ENCODE results near the gene DAND5.
"Not testable (repeated sequence)": the region's sequence is repeated elsewhere in the genome, so short reads cannot be mapped to it uniquely, and the experiment has no call there.

DAND5 gene

DNA sequence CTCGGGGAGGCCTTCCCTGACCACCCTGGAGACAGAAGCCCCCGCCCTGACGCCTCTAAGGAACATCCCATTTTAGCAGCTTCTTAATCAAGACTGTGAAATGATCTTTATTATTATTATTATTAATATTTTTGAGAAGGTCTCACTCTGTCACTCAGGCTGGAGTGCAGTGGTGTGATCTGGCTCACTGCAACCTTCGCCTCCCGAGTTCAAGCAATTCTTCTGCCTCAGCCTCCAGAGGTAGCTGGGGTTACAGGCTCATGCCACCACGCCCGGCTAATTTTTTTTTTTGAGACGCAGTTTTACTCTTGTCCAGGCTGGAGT is 3.6 kb upstream of the DAND5 start:
- DNase-seq (ENCODE audit: low read depth in 2 of 2): no peak

DNA sequence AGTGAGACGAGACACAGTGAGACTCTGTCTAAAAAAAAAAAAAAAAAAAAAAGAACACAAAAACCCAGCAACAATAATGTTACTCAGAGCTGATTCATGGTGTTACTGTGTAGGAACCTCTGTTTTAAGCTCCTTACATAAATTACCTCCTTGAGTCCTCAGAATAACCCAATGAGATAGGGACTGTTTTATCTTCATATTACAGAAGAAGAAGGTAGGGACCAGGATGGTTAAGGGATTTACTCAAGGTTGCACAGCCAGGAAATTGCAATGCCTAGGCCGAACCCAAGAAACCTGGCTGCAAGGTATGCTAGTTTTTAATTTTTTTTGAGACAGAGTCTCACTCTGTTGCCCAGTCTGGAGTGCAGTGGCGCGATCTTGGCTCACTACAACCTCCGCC is 1.5 kb upstream of the DAND5 start:
- no peak for DNase-seq (ENCODE audit: low read depth in 2 of 2)

DNA sequence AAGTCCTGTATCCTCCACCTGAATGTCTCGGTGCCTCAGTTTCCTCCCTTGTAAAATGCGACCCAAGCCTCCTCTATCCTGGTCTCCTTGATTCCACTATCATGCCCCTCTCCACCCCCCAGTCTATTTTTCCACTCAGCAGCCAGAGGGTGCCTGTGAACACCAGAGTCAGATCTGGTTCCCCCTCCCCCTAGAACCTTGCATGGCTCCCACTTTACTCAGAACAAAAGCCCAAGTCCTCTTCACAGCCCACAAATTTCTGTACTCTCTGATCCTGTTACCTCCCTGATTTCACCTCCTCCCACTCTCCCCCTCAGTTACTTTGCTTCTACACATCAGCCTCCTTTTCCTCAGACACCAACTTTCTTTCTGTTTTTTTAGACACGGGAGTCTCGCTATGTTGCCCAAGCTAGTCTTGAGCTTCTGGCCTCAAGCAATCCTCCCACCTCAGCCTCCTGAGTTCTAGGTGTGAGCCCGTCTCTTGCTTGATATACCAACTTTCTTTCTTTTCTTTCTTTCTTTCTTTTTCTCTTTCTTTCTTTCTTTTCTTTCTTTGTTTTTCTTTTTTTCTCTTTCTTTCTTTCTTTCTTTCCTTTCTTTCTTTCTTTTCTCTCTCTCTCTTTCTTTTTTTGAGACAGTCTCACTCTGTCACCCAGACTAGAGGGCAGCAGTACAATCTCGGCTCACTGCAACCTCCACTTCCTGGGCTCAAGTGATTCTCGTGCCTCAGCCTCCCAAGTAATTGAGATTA is 869 bp downstream of the DAND5 start:
- no peak for DNase-seq (ENCODE audit: low read depth in 2 of 2)

DNA sequence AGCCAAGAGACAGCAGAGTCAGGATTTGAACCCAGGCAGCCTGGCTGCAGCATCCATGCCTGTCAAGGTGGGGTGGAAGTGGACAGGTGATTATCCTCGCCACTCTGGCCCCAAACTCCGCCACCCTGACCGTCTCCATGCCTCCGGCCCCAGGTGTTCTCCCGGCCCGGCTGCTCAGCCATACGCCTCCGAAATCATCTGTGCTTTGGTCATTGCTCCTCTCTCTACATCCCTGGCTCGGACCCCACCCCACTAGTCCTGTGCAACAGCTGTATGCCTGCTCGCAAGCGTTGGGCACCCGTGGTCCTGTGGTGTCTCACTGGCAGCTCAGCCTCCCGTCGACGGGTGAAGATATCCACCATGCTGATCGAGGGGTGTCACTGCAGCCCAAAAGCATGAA is 3.9 kb downstream of the DAND5 start:
- no peak for DNase-seq (ENCODE audit: low read depth in 2 of 2)

DNA sequence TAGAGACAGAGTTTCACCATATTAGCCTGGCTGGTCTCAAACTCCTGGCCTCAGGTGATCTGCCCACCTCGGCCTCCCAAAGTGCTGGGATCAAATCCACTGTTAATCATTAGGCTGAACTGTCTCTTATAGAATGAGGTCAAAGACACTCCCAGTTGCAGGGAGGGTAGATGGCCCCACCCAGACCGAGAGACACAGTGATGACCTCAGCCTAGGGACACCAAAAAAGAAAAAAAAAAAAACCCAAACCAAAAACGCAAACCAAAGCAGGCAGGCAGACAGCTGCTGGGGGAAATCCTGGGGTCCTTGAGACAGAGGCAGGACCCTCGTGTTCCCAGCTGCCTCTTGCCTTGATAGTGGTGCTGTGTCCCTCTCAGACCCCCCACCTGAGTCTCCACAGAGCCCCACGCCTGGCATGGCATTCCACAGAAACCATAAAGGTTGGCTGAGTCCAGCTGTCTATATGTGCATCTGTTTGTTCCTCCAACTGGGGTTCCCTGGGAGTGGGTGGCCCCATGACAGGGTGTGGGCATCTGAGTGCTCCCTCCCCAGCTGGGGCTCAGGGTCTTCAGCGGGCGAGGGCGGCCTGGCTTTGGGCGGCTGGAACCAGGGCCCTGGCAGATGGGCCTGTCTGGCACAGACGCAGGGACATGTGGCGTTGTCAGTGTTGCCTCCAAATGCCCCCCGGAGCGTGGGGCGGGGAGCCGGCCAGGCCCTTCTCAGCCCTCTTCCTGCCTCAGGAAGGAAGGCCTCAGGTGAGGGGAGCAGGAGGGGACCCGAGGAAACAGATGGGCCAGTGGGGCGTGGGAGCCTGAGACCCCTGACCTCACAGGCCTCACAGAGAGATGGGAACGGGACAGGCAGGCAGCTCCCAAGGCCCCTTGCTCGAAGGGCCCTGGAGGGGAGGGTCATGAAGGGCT is 5.2 kb downstream of the DAND5 start:
- DNase-seq (ENCODE audit: low read depth in 2 of 2): no peak

DNA sequence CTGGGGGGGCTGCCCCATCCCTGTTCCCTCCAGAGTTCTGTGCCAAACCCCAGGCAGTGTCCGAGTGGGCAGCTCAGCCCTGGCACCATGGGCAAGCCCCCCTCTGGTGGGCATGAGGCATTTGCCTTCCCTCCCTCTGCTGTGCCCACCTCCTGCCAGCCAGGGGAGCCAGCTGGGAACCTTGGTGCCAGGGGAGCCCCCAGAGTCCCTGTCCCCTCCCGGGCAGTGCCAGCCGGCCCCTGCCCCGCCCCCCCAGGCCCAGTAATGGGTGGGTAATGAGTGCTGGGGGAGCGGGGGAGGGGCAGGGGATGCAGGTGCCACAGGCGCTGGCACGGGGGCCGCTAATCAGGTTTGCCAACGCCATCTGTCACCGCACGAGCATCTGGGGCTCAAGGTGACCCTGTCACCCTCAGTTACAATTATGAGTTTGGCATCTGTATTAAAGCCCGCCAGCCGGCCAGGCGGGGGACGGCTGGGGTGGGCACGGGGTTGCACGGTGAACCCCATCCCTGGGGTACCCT is 5.9 kb downstream of the DAND5 start:
- no peak for DNase-seq (ENCODE audit: low read depth in 2 of 2)

DNA sequence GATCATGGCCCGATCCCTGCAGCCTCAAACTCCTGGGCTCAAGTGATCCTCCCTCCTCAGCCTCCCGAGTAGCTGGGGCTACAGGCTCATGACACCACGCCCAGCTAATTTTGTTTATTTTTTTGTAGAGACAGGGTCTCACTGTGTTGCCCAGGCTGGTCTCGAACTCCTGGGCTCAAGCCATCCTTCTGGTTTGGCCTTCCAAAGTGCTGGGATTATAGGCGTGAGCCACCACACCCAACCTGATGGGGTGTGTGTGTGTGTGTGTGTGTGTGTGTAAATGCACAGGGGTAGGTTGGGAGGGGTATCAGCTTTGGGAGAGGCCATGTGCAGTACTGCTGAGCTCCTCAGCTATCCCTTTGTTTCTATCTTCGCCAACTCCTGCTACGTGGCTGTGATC is 6.7 kb downstream of the DAND5 start:
- not testable (repeated sequence) for DNase-seq (ENCODE audit: low read depth in 2 of 2)

DNA sequence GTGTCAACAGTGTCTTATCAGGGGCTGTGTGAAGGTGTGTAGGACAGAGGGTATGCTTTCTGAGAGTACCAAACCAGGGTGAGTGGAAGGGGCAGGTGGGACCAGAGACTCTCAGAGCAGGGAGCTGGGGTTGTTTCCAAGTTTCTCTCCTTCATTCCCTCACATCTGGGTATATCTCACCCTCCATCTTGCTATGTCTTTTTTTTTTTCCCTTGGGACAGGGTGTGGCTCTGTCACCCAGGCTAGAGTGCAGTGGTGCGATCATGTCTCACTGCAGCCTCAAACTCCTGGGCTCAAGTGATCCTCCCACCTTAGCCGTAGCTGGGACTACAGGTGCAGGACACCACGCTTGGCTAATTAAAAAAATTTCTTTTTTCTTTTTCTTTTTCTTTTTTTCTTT is 10.6 kb downstream of the DAND5 start:
- DNase-seq (ENCODE audit: low read depth in 2 of 2): no peak

DNA sequence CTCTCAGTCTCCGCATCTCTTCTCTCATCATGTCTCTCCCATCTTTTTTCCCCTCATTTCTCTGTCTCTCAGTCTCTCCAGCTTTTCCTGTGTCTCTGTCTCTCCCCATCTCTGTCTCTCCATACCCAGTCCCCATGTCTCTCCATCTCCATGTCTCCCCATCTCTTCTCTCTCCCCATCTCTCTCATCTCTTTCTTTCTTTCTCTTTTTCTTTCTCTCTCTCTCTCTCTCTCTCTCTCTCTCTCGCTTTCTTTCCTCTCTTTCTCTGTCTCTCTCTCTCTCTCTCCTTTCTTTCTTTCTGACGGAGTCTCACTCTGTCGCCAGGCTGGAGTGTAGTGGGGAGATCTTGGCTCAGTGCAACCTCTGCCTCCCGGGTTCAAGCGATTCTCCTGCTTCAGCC is 13.3 kb downstream of the DAND5 start:
- DNase-seq (ENCODE audit: low read depth in 2 of 2): no peak

DNA sequence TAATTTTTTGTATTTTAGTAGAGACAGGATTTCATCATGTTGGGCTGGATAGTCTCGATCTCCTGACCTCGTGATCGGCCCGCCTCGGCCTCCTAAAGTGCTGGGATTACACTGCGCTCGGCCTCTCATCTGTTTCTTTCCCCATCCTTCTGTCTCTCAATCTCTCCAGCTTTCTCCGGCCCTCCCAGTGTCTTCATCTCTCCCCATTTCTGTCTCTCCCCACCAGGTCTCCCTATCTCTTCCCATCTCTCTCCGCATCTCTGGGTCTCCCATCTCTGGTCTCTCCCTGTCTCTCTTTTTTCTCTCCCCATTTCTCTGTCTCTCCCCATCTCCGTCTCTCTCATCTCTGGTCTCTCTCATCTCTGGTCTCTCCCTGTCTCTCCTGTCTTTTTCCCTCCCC is 13.7 kb downstream of the DAND5 start:
- no peak for DNase-seq (ENCODE audit: low read depth in 2 of 2)

DNA sequence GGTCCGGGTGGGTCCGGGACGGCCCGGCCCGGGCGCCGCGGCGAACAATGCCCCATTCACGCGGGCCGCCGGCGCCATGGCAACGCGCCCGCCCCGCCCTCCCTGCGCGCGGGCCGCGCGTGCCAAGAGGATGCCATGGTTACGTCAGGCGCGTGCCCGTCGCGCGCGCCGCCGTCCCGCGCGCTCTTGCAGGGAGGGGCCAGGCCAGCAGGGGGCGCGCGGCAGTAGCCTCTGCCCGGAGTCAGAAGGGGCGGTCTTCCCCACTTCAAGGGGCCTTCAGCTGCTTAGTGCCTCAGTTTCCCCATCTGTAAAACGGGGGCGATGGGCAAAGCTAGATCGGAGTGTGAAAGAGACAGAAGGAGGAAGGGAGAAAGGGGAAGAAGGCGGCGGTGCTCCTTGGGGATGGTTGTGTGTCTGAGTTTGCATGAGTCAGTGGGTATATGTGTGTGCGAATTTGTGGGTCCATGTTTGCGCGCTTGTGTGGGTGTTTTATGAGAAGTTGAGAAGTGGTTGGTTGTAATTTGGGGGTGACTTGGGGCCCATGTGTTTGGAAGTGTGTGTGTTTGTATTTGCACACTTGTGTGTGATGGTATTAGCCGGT is 14.3 kb downstream of the DAND5 start:
- peak; percentile 44 to 66 for DNase-seq (ENCODE audit: low read depth in 2 of 2)

DNA sequence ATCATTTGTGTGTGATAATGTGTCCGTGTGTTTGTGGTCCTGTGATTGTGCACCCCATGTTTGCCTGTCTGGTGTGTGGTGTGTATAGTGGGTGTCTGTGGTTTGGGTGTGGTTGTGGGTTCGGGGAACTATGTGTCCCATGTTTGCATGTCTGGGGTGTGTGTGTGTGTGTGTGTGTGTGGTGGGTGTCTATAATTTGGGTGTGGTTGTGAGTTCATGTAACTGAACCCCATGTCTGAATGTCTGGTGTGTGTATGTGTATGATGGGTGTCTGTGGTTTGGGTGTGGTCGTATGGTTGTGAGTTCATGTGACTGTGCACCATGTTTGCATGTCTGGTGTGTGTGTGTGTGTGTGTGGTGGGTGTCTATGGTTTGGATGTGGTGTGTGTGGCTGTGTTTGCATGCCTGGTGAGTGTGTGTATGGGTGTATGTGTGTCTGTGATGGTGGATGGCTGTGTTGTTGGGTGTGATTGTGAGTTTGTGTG is 14.8 kb downstream of the DAND5 start:
- no peak for DNase-seq (ENCODE audit: low read depth in 2 of 2)

DNA sequence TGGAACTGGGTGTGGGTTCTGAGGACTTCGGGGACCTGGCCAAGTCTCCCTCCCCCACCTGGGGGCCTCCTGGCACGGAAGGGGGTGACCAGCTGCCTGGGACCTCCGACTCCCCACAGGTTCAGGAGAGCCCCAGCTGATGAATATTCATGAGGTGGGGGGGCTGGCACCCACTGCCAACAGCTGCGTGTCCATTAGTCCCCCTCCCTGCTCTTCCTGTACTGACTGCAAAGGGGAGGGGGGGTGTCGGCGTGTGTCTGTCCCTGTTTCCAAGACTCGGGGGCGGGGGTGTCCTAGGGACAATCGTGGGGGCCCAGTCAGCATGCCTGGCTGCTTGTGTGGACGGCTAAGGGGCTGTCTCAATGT is 15.3 kb downstream of the DAND5 start:
- DNase-seq (ENCODE audit: low read depth in 2 of 2): no peak

DNA sequence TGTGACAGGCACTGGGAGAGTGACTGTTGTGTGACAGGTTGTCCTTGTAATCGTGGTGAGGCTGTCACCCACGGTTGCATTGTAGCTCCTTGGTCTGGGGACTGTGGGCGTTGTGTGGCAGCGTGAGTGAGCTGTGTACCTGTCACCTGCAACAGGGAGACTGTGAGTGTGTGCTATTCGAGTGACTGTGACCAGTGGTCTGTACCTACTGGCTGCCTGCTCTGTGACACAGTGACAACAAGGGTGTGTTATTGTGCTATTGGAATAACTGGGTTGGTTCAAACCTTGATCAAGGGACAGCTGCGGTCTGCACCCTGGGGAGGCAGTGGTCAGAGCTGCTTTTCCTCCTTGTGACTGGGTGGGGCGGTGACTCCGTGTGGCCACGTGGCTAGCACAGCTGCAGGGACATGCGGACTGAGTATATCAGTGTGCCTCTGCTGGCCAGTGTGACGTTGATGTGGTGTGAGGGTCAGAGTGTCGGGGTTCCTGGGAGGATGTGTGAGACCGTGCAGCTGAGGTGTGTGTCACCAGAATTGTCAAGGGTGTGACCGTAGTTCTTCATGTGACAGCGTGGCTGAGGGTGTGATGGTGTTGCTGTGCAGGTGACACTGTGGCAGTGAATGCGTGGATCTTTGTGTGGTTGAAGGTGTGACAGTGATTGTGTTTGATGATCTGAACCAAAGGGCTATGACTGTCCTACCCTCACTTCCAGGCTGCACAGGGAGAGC is 15.8 kb downstream of the DAND5 start:
- DNase-seq (ENCODE audit: low read depth in 2 of 2): peak; percentile 26 to 30

DNA sequence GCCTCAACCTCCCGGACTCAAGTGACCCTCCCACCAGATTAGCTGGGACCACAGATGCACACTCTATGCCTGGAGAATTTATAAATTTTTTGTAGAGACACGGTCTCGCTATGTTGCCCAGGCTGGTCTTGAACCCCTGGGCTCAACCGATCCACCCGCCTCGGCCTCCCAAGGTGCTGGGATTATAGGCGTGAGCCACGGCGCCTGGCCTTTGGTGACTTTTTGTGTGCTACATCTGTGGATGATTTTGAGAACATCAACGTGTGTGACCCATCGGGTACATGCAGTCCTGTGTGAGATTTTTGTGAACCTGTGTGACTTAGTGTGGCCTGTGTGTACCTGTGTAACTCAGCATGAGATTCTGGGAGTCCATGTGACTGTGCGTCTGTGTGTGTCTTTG is 17.4 kb downstream of the DAND5 start:
- DNase-seq (ENCODE audit: low read depth in 2 of 2): no peak

DNA sequence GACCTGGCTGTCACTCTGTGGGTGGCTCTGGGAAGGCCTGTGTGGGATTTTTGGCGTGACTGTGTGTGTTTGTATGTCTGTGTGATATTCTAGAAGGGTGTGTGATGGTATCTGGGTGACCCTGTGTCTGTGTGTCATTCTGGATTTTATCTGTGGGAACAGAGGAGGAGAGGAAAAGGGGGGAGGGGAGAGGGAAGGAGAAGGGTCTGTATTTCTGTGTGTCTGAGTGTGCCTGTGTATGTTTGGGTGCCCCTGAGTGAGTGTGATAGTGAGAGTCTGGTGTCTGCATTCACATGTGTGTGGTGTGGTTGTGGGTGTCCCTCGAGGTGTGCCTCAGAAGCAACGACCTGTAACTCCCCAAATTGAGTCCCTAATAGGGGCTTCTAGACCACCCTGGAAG is 17.8 kb downstream of the DAND5 start:
- no peak for DNase-seq (ENCODE audit: low read depth in 2 of 2)

DNA sequence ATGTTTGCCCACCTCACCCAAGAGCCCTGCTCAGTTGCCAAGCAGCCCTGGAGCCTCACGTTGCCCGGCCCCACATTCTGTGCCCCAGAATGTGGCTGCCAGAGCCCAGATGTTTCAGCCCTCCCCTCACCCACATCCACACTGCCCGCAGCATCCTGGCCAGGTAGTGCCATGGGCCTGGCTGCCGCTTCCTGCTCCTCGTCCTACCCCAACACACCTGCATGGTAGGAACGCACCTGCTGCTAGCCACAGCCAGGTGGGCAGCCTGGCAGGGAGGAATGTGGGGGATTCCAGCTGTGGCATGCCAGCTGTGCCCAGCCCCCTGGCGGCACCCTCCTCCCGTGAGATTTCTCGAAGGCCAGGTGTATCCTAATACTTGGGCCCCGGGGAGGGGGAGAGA is 18.4 kb downstream of the DAND5 start:
- DNase-seq (ENCODE audit: low read depth in 2 of 2): no peak

DNA sequence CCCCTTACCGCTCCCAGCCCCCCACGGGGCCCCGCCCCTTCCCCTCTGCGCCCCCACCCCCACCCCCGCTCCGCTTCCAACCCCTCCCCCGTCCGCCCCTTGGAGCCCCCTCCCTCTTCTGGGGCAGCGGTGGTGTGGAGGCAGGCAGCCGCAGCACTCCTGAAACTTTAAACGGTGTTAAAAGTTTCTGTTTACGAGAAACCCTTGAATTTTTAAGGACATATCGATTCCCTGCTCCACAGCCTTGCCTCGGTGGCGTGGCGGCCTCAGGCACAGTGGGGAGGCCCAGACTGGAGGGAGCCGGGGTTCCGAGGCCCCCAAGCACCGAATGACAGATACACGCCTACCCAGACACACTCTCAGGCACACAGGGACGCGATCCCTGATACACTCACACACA is 21.1 kb downstream of the DAND5 start:
- DNase-seq (ENCODE audit: low read depth in 2 of 2): no peak

DNA sequence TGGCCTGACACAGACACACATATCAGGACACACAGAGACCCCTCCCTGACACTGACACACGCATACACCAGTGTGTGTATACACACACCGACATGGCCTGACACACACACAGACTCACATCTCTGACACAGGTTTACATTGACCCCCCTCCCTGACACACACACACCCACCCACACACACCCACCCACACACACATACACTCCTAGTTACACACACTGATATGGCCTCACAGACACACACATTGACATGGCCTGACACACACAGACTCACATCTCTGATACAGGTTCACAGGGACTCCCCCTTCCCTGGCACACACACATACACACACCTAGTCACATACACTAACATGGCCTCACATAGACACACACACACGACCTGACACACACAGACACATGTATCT is 21.5 kb downstream of the DAND5 start:
- no peak for DNase-seq (ENCODE audit: low read depth in 2 of 2)

DNA sequence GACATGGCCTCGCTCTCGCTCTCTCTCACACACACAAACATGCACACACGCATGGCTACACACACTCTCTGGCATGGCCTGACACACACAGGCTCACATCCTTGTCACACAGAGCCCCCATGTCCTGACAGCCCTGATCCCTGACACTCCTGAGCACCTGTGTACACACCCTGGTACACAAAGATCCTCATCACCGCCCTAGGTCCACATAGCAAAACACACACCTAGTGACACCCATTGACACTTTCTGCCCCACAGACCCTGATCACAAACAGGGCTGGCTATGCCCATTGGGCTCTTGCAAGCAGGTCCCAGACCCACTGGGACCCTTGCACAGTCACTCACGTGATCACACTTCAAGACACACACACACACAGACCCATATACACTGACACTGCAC is 21.9 kb downstream of the DAND5 start:
- DNase-seq (ENCODE audit: low read depth in 2 of 2): no peak

DNA sequence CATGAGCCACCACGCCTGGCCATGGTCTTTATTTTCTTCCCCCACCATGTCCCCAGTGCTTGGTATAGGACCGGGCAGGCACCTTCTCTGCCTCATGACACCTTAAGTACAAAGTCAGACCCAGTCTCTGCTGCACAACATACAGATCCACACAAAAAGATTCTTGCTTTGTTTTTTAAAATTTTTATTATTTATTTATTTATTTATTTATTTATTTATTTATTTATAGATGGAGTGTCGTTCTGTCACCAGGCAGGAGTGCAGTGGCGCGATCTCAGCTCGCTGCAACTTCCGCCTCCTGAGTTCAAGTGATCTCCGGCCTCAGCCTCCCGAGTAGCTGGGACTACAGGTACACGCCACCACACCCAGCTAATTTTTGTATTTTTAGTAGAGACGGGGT is 23.4 kb downstream of the DAND5 start:
- DNase-seq (ENCODE audit: low read depth in 2 of 2): no peak

DNA sequence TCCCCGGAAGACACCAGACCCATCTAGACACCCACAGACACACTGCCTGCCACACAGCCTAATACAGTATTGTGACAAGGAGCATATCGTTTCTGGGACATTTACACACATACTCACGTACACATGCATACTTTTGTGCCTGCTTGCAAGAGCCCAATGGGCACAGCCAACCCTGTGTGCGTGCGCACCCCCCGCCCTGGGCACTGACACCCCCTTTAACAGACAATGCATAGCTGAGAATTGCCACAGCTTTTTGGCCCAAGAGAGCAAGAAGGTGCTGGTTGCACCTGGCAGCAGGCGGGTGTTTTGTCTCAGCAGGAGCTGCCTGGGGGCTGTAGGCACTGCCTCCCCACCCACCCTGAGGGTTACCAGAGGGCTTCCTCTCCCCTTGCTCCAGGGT is 24.2 kb downstream of the DAND5 start:
- no peak for DNase-seq (ENCODE audit: low read depth in 2 of 2)

Measured in stimulated activated CD8-positive, alpha-beta memory T cell treated with anti-CD3 and anti-CD28 coated beads, Interleukin-7, amount 100 ng/mL, for 4 hours (primary cell).